GDM1 (cell line): ENCODE data around the gene RIPPLY3.

Experiments
- DNase-seq: peaks from one replicate; lab custom pipeline; 2025; lab: John Stamatoyannopoulos, UW

The RIPPLY3 gene

GRCh38 chr21:37006486-37007291 is at the start of gene RIPPLY3:
RIPPLY3 (plus strand) TSS chr21:37006702; CDS start chr21:37006773, 71 bp downstream.
- no peak for DNase-seq

GRCh38 chr21:36959020-36959835 is 47.3 kb upstream of the RIPPLY3 start:
- DNase-seq = no peak

- DNase-seq = no peak
These were observed 45.7 kb upstream of the RIPPLY3 start for GRCh38 chr21:36960676-36961284.

DNA sequence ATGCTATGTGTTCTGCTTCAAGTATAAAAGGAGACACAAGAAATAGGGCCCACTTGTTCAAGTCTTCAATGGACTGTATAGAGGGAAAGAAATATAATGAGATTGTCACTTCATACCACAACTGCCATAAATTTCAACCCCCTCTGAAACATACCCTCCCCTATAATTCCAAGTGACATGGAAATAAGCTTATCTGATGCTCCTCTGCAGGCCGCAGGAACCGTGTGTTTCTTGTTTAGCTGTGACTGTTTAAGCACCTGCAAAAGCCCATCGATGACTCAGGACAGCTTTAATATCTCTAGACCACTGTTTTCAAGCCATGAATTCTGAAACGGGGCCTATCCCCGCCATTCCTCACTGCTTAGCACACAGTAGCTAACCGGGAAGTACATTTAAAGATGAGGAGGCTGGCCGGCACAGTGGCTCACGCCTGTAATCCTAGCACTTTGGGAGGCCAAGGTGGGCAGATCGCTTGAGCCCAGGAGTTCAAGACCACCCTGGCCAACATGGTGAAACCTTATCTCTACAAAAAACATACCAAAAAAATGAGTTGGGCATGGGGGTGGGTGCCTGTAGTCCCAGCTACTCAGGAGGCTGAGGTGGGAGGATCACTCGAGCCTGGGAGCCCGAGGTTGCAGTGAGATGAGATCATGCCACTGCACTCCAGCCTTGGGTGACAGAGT is 44.3 kb upstream of the RIPPLY3 start:
- no peak for DNase-seq

GRCh38 chr21:36964398-36964797 is 42.1 kb upstream of the RIPPLY3 start:
- no peak for DNase-seq

GRCh38 chr21:36964827-36965719 is 41.4 kb upstream of the RIPPLY3 start:
- no peak for DNase-seq

- DNase-seq = no peak
These were observed 40.8 kb upstream of the RIPPLY3 start for GRCh38 chr21:36965720-36966065.

- peak; percentile 64 for DNase-seq
These were observed 40.3 kb upstream of the RIPPLY3 start, which contains the start of gene HLCS for GRCh38 chr21:36966066-36966820. HLCS (minus strand) TSS chr21:36966669; CDS start chr21:36966638, 31 bp downstream.

DNA sequence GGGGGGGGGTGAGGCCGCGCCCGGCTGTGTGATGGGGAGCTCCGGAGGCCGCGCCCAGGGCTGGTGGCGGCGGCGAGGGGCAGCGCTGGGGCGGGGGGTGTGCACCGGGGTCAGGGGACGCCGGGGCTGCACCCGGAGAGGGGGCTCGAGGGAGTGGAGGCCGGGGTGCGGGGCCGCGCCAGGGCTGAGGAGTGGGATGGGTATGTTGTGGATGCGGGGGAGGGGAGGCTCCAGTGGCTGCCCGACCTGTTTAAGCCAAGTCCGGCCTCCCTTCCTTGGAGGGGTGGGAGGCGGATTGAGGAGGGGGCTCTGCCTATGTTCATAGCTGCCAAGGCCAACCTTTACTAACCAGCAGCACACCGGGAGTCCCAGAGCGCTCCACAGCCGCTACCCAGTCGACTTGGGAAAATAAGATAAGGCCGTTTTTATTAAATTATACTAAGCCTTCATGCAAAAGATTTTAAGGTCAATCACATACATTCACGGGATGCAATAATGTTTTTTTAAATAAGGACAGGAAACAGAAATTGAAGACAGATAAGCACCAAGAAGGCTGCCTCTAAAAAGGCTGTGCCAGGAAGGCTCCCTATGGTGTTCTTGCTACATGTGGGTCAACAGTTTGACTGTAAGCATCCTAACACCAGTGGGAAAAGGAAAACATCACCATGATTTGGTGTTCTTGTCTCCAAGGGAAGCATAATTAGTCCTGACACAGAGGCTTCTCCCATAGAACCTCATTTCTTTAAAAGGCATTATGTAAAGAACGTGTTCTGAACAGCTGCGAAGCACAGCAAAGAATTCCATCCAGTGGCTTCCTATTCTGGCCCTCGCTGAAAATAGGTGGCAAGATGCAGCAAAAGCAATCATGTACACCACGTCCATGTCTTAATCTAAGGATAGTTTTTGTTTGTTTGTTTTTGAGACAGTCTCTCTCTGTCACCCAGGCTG is 39.4 kb upstream of the RIPPLY3 start:
- no peak for DNase-seq

- DNase-seq = no peak
These were observed 38.1 kb upstream of the RIPPLY3 start for GRCh38 chr21:36968414-36968813.

GRCh38 chr21:36968976-36969375 is 37.5 kb upstream of the RIPPLY3 start:
- no peak for DNase-seq

- no peak for DNase-seq
These were observed 32.3 kb upstream of the RIPPLY3 start for GRCh38 chr21:36973986-36974850.

- DNase-seq = no peak
These were observed 31.7 kb upstream of the RIPPLY3 start for GRCh38 chr21:36974851-36975192.

DNA sequence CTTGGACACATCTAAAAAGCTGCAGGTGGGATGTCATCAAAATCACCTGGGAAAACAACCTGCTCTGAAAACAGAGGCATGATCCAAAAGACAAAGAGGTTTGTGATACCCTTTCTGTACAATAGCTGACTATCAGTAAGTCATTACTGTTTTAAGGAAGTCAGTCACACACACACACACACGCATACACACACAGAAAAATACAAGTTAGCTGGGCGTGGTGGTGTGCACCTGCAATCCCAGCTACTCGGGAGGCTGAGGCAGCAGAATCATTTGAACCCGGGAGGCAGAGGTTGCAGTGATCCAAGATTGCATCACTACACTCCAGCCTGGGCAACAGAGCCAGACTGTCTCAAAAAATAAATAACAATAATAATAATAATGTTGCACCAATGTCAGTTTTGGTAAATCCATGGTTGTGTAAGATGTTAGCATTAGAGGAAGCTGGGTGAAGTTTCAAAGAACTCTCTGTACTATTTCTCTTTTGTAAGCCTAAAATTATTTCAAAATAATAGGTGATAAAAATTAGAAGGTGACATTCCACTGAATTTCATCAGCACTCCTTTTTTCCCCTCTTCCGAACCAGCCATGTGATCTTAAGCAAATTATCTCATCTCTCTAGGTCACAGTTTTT is 30.2 kb upstream of the RIPPLY3 start:
- DNase-seq = no peak

- DNase-seq = peak; percentile 9
These were observed 29.4 kb upstream of the RIPPLY3 start for GRCh38 chr21:36976882-36977651.

- DNase-seq = no peak
These were observed 26.0 kb upstream of the RIPPLY3 start for GRCh38 chr21:36980280-36981048.
